GM19324 (cell line): ENCODE results near the gene GRM4.

Experiments
- ATAC-seq: cut with Tn5 transposase; IDR thresholded peaks from one replicate; pipeline ENCODE4 v1.9.1; 2021; ENCODE audit warnings: mild to moderate bottlenecking, moderate library complexity; ENCODE audit not compliant: unreplicated experiment, low FRiP score

Gene GRM4

GRCh38 chr6:34158876-34159275 lies 13.0 kb upstream of the GRM4 start:
- ATAC-seq, result no peak

- no peak for ATAC-seq
Measured at GRCh38 chr6:34157851-34158250, 12.0 kb upstream of the GRM4 start.

- ATAC-seq, result no peak
Measured at GRCh38 chr6:34157236-34157830, 11.4 kb upstream of the GRM4 start.

- ATAC-seq, result no peak
Measured at GRCh38 chr6:34155471-34156300, 9.8 kb upstream of the GRM4 start.

GRCh38 chr6:34154668-34155447 lies 9.0 kb upstream of the GRM4 start:
- ATAC-seq, result no peak

GRCh38 chr6:34152806-34153520 lies 7.1 kb upstream of the GRM4 start:
- ATAC-seq, result no peak

- ATAC-seq, result no peak
Measured at GRCh38 chr6:34152042-34152524, 6.2 kb upstream of the GRM4 start.

- no peak for ATAC-seq
Measured at GRCh38 chr6:34151321-34152041, 5.6 kb upstream of the GRM4 start.

- no peak for ATAC-seq
Measured at GRCh38 chr6:34150766-34151165, 4.9 kb upstream of the GRM4 start.

- ATAC-seq, result no peak
Measured at GRCh38 chr6:34149831-34150400, 4.0 kb upstream of the GRM4 start.

- no peak for ATAC-seq
Measured at GRCh38 chr6:34149452-34149810, 3.5 kb upstream of the GRM4 start.

GRCh38 chr6:34148631-34149451 lies 3.0 kb upstream of the GRM4 start:
- no peak for ATAC-seq

- ATAC-seq, result no peak
Measured at GRCh38 chr6:34147906-34148630, 2.2 kb upstream of the GRM4 start.

GRCh38 chr6:34146801-34147592 lies 1.1 kb upstream of the GRM4 start:
- ATAC-seq, result no peak

GRCh38 chr6:34145161-34146020 lies 496 bp downstream of the GRM4 start:
- no peak for ATAC-seq

GRCh38 chr6:34144581-34145160 lies 1.2 kb downstream of the GRM4 start:
- no peak for ATAC-seq
